ENCODE results near the gene ANTXRL.

ANTXRL gene

DNA sequence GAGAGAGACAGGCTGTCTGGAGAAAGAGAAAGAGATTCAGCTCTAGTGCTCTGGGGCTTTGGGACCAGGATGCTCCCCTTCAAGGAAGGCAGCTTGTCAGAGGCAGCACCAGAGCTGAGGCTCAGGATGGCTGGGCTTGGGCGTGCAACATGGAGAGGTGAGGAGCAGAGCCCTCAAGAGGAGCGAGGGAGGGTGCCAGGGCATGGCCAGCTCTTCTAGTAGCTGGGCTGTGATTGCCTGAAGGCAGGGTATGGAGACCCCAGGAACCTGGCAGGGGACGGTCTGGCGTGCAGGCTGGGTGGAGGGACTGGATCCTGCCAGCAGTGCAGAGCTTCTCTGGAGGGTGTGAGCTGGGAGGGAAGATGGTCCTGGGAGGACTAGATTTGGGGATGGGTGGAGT is 40.2 kb downstream of the ANTXRL start:
- DNase-seq (ENCODE audit: low read depth in 1 of 2, low spot score in 1 of 2) = peak in 1 of 2 experiments; percentile 0
- H3K27ac ChIP-seq (replicated peaks) = no peak overlapping the region
- H3K27me3 ChIP-seq (ENCODE audit: insufficient read depth, poor library complexity, severe bottlenecking) = no peaks in the 10 kb centered on the region
- TF ChIP-seq POLR2AphosphoS5 (IDR thresholded peaks at IDR 0.05; ENCODE audit: low read depth) (no peak), SPI1 (IDR thresholded peaks at IDR 0.05; ENCODE audit: borderline replicate concordance, low read depth) (no peak), GABPA (IDR thresholded peaks at IDR 0.05; ENCODE audit: low read depth) (no peak), REST (IDR thresholded peaks at IDR 0.05; ENCODE audit: insufficient replicate concordance, low read depth) (no peak)
- TF ChIP-seq, protein P1, sequence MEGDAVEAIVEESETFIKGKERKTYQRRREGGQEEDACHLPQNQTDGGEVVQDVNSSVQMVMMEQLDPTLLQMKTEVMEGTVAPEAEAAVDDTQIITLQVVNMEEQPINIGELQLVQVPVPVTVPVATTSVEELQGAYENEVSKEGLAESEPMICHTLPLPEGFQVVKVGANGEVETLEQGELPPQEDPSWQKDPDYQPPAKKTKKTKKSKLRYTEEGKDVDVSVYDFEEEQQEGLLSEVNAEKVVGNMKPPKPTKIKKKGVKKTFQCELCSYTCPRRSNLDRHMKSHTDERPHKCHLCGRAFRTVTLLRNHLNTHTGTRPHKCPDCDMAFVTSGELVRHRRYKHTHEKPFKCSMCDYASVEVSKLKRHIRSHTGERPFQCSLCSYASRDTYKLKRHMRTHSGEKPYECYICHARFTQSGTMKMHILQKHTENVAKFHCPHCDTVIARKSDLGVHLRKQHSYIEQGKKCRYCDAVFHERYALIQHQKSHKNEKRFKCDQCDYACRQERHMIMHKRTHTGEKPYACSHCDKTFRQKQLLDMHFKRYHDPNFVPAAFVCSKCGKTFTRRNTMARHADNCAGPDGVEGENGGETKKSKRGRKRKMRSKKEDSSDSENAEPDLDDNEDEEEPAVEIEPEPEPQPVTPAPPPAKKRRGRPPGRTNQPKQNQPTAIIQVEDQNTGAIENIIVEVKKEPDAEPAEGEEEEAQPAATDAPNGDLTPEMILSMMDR (IDR thresholded peaks at IDR 0.05; ENCODE audit: insufficient read depth, low read length) = no peak
- H3K4me3 ChIP-seq (replicated peaks; ENCODE audit: insufficient read depth, low read length) = no peak overlapping the region

DNA sequence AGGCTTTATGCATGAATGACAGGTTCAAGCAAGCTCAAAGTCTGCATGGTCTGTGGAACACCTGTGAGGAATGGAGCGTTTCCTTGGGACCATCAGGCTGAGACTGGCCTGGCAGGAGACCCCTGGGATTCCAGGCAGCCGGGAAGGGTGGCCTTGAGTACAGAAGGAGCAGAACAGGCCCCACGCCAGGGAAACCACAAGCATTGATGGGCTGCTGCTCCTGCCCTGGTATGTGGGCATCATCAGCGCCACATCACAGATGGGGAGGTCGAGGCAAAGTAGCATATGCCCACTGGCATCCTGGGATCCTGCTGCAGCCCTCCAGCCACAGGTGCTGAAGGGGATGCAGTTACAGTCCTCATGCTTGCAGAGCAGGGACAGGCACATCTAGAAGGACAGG is 40.9 kb downstream of the ANTXRL start:
- no peak overlapping the region for H3K4me3 ChIP-seq (replicated peaks; ENCODE audit: insufficient read depth, low read length)
- peak in 1 of 2 experiments; percentile 0 for DNase-seq (ENCODE audit: low read depth in 1 of 2, low spot score in 1 of 2)
- H3K27me3 ChIP-seq (ENCODE audit: insufficient read depth, poor library complexity, severe bottlenecking) = no peaks in the 10 kb centered on the region
- TF ChIP-seq REST (IDR thresholded peaks at IDR 0.05; ENCODE audit: insufficient replicate concordance, low read depth) = no peak
- no peak for TF ChIP-seq POLR2AphosphoS5 (IDR thresholded peaks at IDR 0.05; ENCODE audit: low read depth)
- TF ChIP-seq, protein P1 (IDR thresholded peaks at IDR 0.05; ENCODE audit: insufficient read depth, low read length) = no peak
- TF ChIP-seq GABPA (IDR thresholded peaks at IDR 0.05; ENCODE audit: low read depth) = no peak
- no peak for TF ChIP-seq SPI1 (IDR thresholded peaks at IDR 0.05; ENCODE audit: borderline replicate concordance, low read depth)
- no peak overlapping the region for H3K27ac ChIP-seq (replicated peaks)

- TF ChIP-seq POLR2AphosphoS5 (IDR thresholded peaks at IDR 0.05; ENCODE audit: low read depth) (no peak), SPI1 (IDR thresholded peaks at IDR 0.05; ENCODE audit: borderline replicate concordance, low read depth) (no peak), REST (IDR thresholded peaks at IDR 0.05; ENCODE audit: insufficient replicate concordance, low read depth) (no peak), GABPA (IDR thresholded peaks at IDR 0.05; ENCODE audit: low read depth) (no peak)
- TF ChIP-seq, protein P1 (IDR thresholded peaks at IDR 0.05; ENCODE audit: insufficient read depth, low read length) = no peak
- H3K27me3 ChIP-seq (ENCODE audit: insufficient read depth, poor library complexity, severe bottlenecking) = no peaks in the 10 kb centered on the region
- DNase-seq (ENCODE audit: low read depth in 1 of 2, low spot score in 1 of 2) = peak in 1 of 2 experiments; percentile 0
- no peak overlapping the region for H3K4me3 ChIP-seq (replicated peaks; ENCODE audit: insufficient read depth, low read length)
- H3K27ac ChIP-seq (replicated peaks) = no peak overlapping the region
These were observed 42.3 kb downstream of the ANTXRL start for GRCh38 chr10:46328853-46329689.

All from HL-60 (cell line).